GM12878 (cell line): Measurements from ENCODE around the gene DPM1. TPM values are rescaled to one million over a fixed set of nuclear protein-coding genes. Genes with fewer than 3 reads are reported as not detected.

Source experiments
- ATAC-seq: fragments of 200-7000 bp; cut with Tn5 transposase; 3 replicates; pipeline ENCODE4 v1.9.1; 2020; ENCODE audit warnings: mild to moderate bottlenecking, moderate library complexity
- BruUV-seq: library from RNA; stranded (reverse); fragments of 400-500 nt; replicated peaks from 2 replicates; lab custom pipeline; 2021; lab: Mats Ljungman, UMichigan
- CTCF ChIA-PET: fragments of 300-600 bp; sonication (Branson Sonifier 250); formaldehyde crosslinking; extraction: SDS; loops from one replicate; lab custom pipeline; 2021; ENCODE audit warnings: inconsistent platforms; lab: Yijun Ruan, JAX
- POLR2A ChIA-PET: fragments of 350-600 bp; formaldehyde crosslinking; extraction: SDS; loops from one replicate; lab custom pipeline; 2021; ENCODE audit warnings: inconsistent platforms; lab: Charles Lee
- RAD21 ChIA-PET: fragments of 300-600 bp; sonication (Branson Sonifier 250); formaldehyde crosslinking; loops from one replicate; lab custom pipeline; 2023; ENCODE audit warnings: antibody characterized with exemption; ENCODE audit not compliant: unreplicated experiment; lab: Charles Lee
- SMC1A ChIA-PET: fragments of 300-600 bp; sonication (Branson Sonifier 250); formaldehyde crosslinking; loops from one replicate; lab custom pipeline; 2023; ENCODE audit not compliant: unreplicated experiment, uncharacterized antibody; lab: Charles Lee
- DNase-seq: peaks from one replicate; pipeline ENCODE4 v3.0.0-alpha.2; 2011; ENCODE audit warnings: low read depth, low spot score
- FAIRE-seq: peaks from 3 replicates; lab custom pipeline; 2011; peaks lifted over from hg19 to GRCh38; lab: Jason Lieb, UNC
- H2AFZ ChIP-seq: 2 replicates; pipeline ENCODE4 v1.6.0; 2011; ENCODE audit warnings: low read depth, low read length, control low read depth; ENCODE audit not compliant: control insufficient read depth
- H3K27ac ChIP-seq: 2 replicates; pipeline ENCODE4 v1.5.1; 2011; ENCODE audit warnings: control low read depth; ENCODE audit not compliant: control insufficient read depth, insufficient read depth
- H3K27me3 ChIP-seq, 2 experiments: replicated peaks in 1 of 2; 2 replicates each; pipeline versions ENCODE4 v1.6.0 to v1.6.1; 2011; ENCODE audit warnings: low read length in 1 of 2; ENCODE audit not compliant: control insufficient read depth in 2 of 2, insufficient read depth in 2 of 2
- H3K36me3 ChIP-seq, 2 experiments: 2 replicates each; pipeline ENCODE4 v1.5.1; 2011; ENCODE audit warnings: low read length in 1 of 2; ENCODE audit not compliant: control insufficient read depth in 2 of 2, insufficient read depth in 2 of 2
- H3K4me1 ChIP-seq: 2 replicates; pipeline ENCODE4 v1.6.1; 2011; ENCODE audit warnings: mild to moderate bottlenecking, low read length, moderate library complexity, mixed read lengths; ENCODE audit not compliant: control insufficient read depth, insufficient read depth
- H3K4me2 ChIP-seq: 2 replicates; pipeline ENCODE4 v1.6.0; 2011; ENCODE audit warnings: control low read depth; ENCODE audit not compliant: control insufficient read depth, insufficient read depth
- H3K4me3 ChIP-seq: fragments of 200-600 bp; sonication (generic); 2 replicates; pipeline ENCODE4 v1.5.1; 2016
- H3K79me2 ChIP-seq: 2 replicates; pipeline ENCODE4 v1.6.0; 2011; ENCODE audit warnings: low read length; ENCODE audit not compliant: control insufficient read depth, insufficient read depth
- H3K9ac ChIP-seq: 2 replicates; pipeline ENCODE4 v1.8.0; 2011; ENCODE audit warnings: low read length, control low read depth, mixed read lengths; ENCODE audit not compliant: control insufficient read depth, insufficient read depth
- H3K9me3 ChIP-seq: replicated peaks from 3 replicates; pipeline ENCODE4 v1.5.1; 2011; ENCODE audit warnings: mild to moderate bottlenecking, low read length; ENCODE audit not compliant: control insufficient read depth, insufficient read depth
- H4K20me1 ChIP-seq: 2 replicates; pipeline ENCODE4 v1.6.0; 2011; ENCODE audit not compliant: control insufficient read depth, insufficient read depth
- E2F4 ChIP-seq: IDR thresholded peaks from 2 replicates; pipeline ENCODE4 v1.6.1; 2012; ENCODE audit warnings: low read depth, low read length, improper control_type of control experiment
- E4F1 ChIP-seq: fragments of 450-650 bp; IDR thresholded peaks from 2 replicates; pipeline ENCODE4 v1.6.1; 2018; ENCODE audit warnings: borderline replicate concordance, mild to moderate bottlenecking; ENCODE audit not compliant: partially characterized antibody
- ESRRA ChIP-seq: IDR thresholded peaks from 2 replicates; pipeline ENCODE4 v1.6.1; 2012; ENCODE audit warnings: mild to moderate bottlenecking, low read length, improper control_type of control experiment
- KDM1A ChIP-seq: fragments of 200-600 bp; sonication (generic); IDR thresholded peaks from 2 replicates; pipeline ENCODE4 v1.6.1; 2016; ENCODE audit warnings: borderline replicate concordance
- MEF2A ChIP-seq: IDR thresholded peaks from 2 replicates; pipeline ENCODE4 v1.6.1; 2011; ENCODE audit warnings: low read depth, mild to moderate bottlenecking, low read length, moderate library complexity; ENCODE audit not compliant: insufficient read depth
- MEF2B ChIP-seq: fragments of 450-650 bp; IDR thresholded peaks from 2 replicates; pipeline ENCODE4 v1.6.1; 2018; ENCODE audit warnings: mild to moderate bottlenecking, moderate library complexity; ENCODE audit not compliant: partially characterized antibody, poor library complexity, severe bottlenecking
- RB1 ChIP-seq: fragments of 450-650 bp; formaldehyde crosslinking; IDR thresholded peaks from 2 replicates; pipeline ENCODE4 v1.6.1; 2017; ENCODE audit warnings: mild to moderate bottlenecking, borderline replicate concordance
- ZNF592 ChIP-seq: fragments of 450-650 bp; IDR thresholded peaks from 2 replicates; pipeline ENCODE4 v1.6.1; 2017; ENCODE audit warnings: mild to moderate bottlenecking, moderate library complexity
- WGBS: methylation state at CpG from one replicate; pipeline ENCODE4 v1.1.6; 2016; ENCODE audit warnings: low lambda C conversion rate; ENCODE audit not compliant: insufficient replicate concordance, insufficient coverage; ENCODE audit errors: missing lambda C conversion rate; 5-methylcytosine and 5-hydroxymethylcytosine counted together
- in situ Hi-C: fragments of 300-500 bp; cut with MboI; formaldehyde crosslinking; loops from 9 replicates; pipeline ENCODE4 v1.14.3; 2018; ENCODE audit warnings: mixed read lengths
- intact Hi-C: fragments of 100-400 bp; cut with micrococcal nuclease; formaldehyde crosslinking; loops from one replicate; pipeline ENCODE4 v1.14.2; 2022; ENCODE audit not compliant: unreplicated experiment
- polyA plus RNA-seq, 11 experiments: library from polyadenylated mRNA; depleted of rRNA in 4 of 11; unstranded in 6 of 11; stranded (reverse) in 5 of 11; fragments of >200 nt; fragmentation: Nextera tagmentation in 4 of 11; fragmentation: Illumina TruSeq in 1 of 11; extraction: Ambion mirVana in 4 of 11; extraction: Trizol in 1 of 11; gene quantifications; 1 replicate in 1 of 11; 2 replicates in 10 of 11; pipeline versions ENCODE4 v1.2.1 to v1.2.3, GENCODE V29; 2011 to 2016; ENCODE audit warnings: inconsistent platforms in 2 of 11, missing spikeins in 2 of 11, low read depth in 1 of 11
- total RNA-seq, 4 experiments: library from RNA; depleted of rRNA in 3 of 4; stranded (reverse); fragments of >200 nt in 3 of 4; fragmentation: Illumina TruSeq in 1 of 4; extraction: Trizol in 1 of 4; gene quantifications; 2 replicates each; pipeline versions ENCODE4 v1.2.1 to v1.2.3, GENCODE V29; 2013 to 2021

The DPM1 gene
- total and polyA plus RNA-seq, 10 of the 15 experiments (the other 5 are each of a cell fraction or from before 2014, with no cell fraction given): 53.3 to 167 (median 108) TPM

- Histone ChIP-seq H3K36me3 (peaks cover 4 to 25% of the 10 kb centered on the region in 2 experiments), H3K79me2 (peaks cover 97% of the 10 kb centered on the region)
- ChIA-PET CTCF (interaction anchor here (0.9 to 3.4 kb wide), 6 partner anchors 10 to 125 kb away, joined by 3 to 29 read pairs (median 4); partner anchors contain the start of genes ADNP and BCAS4), POLR2A (interaction anchor here (0.7 to 1.9 kb wide), 2 partner anchors 98 to 382 kb away, joined by 3 to 7 read pairs; no protein-coding TSS in a partner anchor)
- no peak for ATAC-seq
- no peak for TF ChIP-seq ZNF592
- TF ChIP-seq E4F1: no peak
- no peak for TF ChIP-seq MEF2B
- TF ChIP-seq KDM1A: no peak
- no peak for TF ChIP-seq RB1
- TF ChIP-seq MEF2A: no peak
- no peak for TF ChIP-seq E2F4
- no peak for TF ChIP-seq ESRRA
- TF ChIP-seq, all 136 proteins: peak for 0
- ChIA-PET SMC1A (interaction anchor here (1.0 to 2.4 kb wide), 4 partner anchors 9 to 125 kb away, joined by 3 to 8 read pairs (median 7); partner anchors contain the start of gene BCAS4), RAD21 (interaction anchor here (1.0 to 3.5 kb wide), 4 partner anchors 9 to 12 kb away, joined by 3 to 12 read pairs (median 4); partner anchors contain the start of gene ADNP)
- no peak overlapping the region for H3K4me3 ChIP-seq
- peaks cover 39% of the 10 kb centered on the region for H3K4me1 ChIP-seq
- BruUV-seq: no TSS peak
- intact Hi-C loops (no loop called here), in situ Hi-C loops (no loop called here)
- H4K20me1 ChIP-seq: peaks cover 5% of the 10 kb centered on the region
- H3K9me3 ChIP-seq: no peaks in the 10 kb centered on the region
- DNase-seq (no peak), FAIRE-seq (peak; percentile 70)
- H3K27me3 ChIP-seq: no peaks in the 10 kb centered on the region
- H2AFZ ChIP-seq: no peak overlapping the region
- H3K9ac ChIP-seq: no peak overlapping the region
- no peak overlapping the region for H3K27ac ChIP-seq
- 92% methylated on average over 6 of the region's 6 CpGs for WGBS
- peak overlapping the region; percentile 50; the same call in 1 of the 2 replicates for H3K4me2 ChIP-seq
Measured at GRCh38 chr20:50919567-50919966, 38.8 kb downstream of the DPM1 start.
